HL-60 (cell line): Measurements from ENCODE around the gene UTS2B.

Experiments used
- CTCF ChIP-seq: IDR thresholded peaks from one replicate; pipeline ENCODE4 v1.5.1; 2011; ENCODE audit warnings: low read length, control low read depth, inconsistent platforms; ENCODE audit not compliant: insufficient read depth
- POLR2AphosphoS5 ChIP-seq: IDR thresholded peaks from 2 replicates; pipeline ENCODE4 v1.6.1; 2012; ENCODE audit warnings: low read depth
- REST ChIP-seq: IDR thresholded peaks from 2 replicates; pipeline ENCODE4 v1.6.1; 2012; ENCODE audit warnings: low read depth; ENCODE audit not compliant: insufficient replicate concordance

- TF ChIP-seq CTCF = no peak
- no peak for TF ChIP-seq POLR2AphosphoS5
- no peak for TF ChIP-seq REST
Measured at GRCh38 chr3:191227541-191227940, 102.8 kb downstream of the UTS2B start.
